C4-2B (cell line): ENCODE measurements around the gene CHID1.

Source experiments
- ZFX ChIP-seq: fragments of 450-650 bp; IDR thresholded peaks from 2 replicates; pipeline ENCODE4 v1.6.1; 2017
- TF ChIP-seq, protein P1 (sequence below): fragments of 450-650 bp; conservative IDR thresholded peaks from 2 replicates; pipeline ENCODE4 v1.5.1; 2017; ENCODE audit warnings: mild to moderate bottlenecking

DNA sequence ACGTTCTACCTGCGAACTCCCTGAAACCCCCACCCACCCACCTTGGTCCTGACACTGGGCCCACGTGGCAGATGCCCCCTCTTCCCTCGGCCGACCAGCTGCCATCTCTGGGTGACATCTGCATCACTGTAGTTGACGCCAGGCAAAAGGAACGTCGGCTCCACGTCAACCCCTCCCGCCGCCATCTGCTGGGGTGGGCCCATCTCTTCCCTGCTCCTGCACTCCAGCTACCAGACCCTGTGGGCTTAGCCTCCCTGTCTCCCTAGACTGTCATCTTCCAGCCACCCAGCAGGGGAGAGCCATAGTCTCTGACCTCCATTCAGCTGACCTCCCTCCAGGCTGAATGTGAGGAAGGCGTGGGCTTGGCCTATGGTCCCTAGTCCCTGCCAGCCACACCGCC lies 21.4 kb downstream of the CHID1 start:
- TF ChIP-seq, protein P1, sequence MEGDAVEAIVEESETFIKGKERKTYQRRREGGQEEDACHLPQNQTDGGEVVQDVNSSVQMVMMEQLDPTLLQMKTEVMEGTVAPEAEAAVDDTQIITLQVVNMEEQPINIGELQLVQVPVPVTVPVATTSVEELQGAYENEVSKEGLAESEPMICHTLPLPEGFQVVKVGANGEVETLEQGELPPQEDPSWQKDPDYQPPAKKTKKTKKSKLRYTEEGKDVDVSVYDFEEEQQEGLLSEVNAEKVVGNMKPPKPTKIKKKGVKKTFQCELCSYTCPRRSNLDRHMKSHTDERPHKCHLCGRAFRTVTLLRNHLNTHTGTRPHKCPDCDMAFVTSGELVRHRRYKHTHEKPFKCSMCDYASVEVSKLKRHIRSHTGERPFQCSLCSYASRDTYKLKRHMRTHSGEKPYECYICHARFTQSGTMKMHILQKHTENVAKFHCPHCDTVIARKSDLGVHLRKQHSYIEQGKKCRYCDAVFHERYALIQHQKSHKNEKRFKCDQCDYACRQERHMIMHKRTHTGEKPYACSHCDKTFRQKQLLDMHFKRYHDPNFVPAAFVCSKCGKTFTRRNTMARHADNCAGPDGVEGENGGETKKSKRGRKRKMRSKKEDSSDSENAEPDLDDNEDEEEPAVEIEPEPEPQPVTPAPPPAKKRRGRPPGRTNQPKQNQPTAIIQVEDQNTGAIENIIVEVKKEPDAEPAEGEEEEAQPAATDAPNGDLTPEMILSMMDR: no peak
- no peak for TF ChIP-seq ZFX
